ENCODE measurements around the gene PIGN.
"Not testable (repeated sequence)": the region's sequence is repeated elsewhere in the genome, so short reads cannot be mapped to it uniquely, and the experiment has no call there.

Gene PIGN

GRCh38 chr18:62048279-62048678 lies 138.6 kb downstream of the PIGN start:
- DNase-seq, result no peak

DNA sequence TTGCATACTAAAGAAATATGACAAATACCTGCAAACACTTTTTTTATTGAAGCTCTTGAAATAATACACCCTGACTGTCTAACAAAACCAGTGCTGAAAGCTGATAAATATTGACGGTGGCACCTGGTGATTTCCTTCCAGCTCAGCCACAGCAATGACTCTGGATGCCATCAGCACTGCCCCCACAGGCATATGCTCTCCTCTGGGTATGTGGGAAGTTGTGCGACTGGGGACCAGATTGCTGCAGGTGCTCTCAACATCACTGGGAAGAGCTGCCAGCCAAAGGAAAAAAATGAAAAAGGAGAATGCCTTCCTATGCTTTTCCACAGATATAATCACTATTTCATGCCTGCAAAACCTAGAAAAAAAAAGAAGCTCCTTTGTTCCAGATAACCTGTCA lies 141.5 kb downstream of the PIGN start:
- no peak for DNase-seq

DNA sequence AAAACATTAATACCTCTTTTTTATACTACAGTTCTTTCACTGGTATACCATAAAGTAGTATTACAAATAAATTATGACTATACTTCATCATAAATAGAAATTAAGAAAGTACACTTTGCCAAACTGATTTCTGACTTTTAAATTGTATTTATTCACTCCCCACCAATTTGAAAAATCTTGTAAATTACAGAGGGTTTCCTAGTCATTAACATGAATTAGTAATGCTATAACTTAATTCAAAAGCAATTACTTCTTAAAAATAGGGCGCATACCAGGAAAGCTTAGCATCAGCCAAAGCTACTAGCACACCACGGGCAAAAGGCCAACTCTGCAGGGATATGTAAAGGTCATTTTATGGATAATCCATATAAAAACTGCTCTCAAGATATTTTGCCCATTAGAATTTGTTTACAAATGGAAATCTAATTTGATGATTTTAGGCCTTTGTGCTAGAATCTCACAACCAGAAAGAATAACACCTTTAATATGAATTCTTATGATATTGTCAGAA lies 142.3 kb downstream of the PIGN start:
- DNase-seq, result no peak

- DNase-seq, result no peak
These were observed 148.7 kb downstream of the PIGN start for GRCh38 chr18:62037989-62038778.

DNA sequence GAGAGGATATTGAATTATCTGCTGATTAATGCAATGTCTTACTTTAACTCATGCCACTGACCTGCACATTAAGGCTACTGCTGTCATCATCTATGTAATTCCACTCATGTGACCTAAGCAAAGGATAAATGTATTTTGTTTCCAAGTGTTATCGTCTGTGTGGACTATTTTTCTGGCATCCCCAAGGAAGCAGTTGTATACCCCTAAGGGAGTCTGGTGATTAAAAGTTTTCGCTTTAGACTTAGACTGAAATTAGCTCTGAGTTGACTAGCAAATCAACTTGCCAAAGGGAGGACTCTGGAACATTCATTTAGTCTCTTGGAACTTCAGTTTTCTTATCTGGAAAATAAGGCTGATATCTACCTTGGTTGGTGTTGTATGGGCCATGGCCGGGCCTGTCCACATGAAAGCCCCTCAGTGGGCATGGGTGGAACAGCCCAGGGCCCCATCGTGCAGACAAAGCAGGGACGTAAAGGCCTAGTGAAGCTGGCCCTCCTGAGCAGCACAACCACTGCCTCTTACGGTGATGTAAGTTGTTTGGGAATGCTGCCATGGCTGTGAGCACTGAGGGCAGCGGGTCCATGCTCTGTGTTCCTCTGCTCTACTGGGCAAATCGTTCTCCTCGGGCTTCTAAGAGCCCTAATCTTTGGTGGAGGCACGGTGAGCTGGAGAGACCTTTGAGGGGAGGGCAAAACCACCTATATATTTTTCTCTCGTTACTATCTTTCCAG lies 149.7 kb downstream of the PIGN start:
- DNase-seq, result no peak

GRCh38 chr18:62034286-62034685 lies 152.6 kb downstream of the PIGN start:
- not testable (repeated sequence) for DNase-seq

DNA sequence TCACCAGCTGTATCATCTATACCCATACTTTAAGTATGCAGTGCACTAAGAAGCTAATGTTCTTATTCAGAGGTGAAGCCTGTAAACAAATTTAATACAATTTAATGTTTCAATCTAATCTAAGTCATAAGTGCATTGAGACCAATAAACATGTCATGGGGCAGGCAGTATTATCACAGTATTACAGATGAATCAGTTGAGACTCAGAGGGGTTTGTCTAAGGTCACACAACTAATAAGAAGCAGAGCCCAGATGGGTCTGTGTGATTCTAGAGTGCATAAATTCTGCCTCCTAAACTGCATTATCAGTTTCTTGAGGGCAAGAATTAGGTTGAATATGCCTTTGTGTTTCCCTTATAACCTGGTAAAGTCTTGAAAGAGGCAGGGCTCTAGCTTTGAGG lies 153.1 kb downstream of the PIGN start:
- DNase-seq, result no peak

- no peak for DNase-seq
These were observed 153.6 kb downstream of the PIGN start for GRCh38 chr18:62033207-62033606.

DNA sequence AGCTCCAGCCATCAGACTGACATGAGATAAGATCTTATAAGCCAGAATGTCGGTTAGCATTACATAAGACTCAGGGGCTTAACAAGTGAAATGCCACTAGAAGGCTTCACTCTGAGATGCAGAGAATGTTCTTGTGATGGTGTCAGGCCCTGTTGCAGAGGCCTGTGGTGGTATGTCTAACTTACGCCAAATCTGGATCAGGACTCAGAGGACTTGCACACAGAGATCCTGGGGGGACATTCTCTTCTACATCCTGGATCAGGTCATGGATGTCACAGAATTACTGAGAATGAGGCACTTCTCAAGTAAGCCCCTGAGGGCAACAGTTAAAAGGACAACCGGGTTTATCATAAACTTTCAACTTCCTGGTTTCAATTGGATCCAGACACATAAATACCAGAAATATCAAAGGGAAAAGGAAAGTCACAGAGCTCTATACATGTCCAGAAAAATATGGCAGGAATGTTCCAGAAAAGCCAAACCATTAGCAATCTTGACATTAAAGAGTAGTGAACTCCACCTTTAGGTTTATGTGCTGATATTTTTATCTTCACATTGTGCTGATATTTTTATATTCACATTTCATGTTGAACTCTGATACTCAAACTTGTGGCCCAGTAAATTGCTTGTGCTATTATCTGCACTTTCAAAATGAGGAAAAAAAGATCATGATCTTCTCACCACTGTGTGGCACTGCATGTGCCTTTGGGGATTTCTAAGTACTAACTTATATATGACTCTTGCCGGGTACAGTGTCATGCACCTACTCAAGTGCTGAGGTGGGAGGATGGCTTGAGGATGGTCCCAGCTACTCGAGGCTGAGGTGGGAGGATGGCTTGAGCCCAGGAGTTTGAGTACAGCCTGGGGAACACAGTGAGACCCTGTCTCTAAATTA lies 156.5 kb downstream of the PIGN start:
- no peak for DNase-seq

GRCh38 chr18:62028715-62029114 lies 158.1 kb downstream of the PIGN start:
- DNase-seq, result no peak

GRCh38 chr18:62027914-62028520 lies 158.8 kb downstream of the PIGN start:
- no peak for DNase-seq

- DNase-seq, result no peak
These were observed 160.3 kb downstream of the PIGN start for GRCh38 chr18:62026586-62026985.

GRCh38 chr18:62024983-62025382 lies 161.9 kb downstream of the PIGN start:
- no peak for DNase-seq

DNA sequence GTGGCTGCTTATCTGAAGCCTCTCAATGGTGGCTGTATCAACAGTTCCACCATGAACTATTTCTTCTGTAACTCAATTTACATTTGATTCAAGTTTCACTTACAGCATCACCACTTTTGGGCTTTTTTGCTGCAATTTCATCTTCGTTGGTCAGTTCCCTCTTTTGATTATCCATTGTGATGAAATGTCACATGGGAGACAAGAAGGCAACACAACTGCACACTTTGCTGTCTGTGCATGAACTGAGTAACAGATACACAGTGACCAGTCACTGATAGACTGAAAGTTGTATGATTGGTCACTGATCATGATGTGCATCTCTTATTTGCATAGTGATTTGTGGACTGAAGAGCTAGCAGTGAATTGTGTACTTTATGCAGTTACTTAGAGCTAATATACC lies 163.3 kb downstream of the PIGN start:
- no peak for DNase-seq

DNA sequence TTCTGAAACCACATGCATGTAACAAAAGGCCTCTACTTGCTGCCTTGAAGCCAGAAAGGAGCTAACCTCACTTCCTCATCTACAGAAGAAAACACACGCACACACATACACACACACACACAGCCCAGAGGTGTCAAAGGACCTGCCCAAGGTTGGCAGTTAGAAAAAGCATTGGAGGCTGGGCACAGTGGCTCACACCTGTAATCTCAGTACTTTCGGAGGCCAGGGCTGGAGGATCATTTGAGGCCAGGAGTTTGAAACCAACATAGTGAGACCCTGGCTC lies 168.2 kb downstream of the PIGN start:
- no peak for DNase-seq

DNA sequence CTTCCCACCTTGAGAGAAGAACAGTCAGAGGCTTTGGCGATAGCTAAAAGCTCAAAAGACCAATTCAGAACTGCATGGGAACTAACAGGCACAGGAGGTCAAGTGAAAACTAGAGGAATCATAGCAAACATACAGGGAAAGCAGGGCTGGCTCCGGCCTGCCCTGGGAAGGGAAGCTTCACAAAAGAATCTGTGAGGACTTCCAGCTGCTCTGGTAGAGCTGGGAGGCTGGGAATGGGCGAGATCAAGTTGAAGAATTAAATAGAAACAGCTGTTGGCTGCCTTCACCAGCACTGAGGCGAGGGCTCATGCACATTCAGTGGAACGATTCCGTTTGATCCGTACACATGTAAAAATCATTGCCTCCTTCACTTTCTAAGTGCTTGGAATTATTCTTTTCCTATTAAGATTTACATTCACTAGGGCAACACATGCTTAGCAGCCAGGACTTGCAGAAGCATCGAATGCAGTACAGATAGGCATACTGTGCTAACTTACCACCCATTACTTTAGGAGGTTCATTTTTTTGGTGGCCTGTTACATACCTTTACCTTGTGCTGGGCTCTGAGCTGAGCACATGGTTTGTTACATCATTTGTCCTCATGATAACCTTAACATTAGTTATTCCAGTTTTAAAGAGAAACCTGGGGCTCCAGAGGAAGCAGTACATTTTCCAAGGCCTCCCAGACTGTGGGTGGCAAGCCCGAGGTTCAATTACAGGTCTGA lies 168.7 kb downstream of the PIGN start:
- no peak for DNase-seq

GRCh38 chr18:62017618-62018017 lies 169.2 kb downstream of the PIGN start:
- DNase-seq, result no peak

DNA sequence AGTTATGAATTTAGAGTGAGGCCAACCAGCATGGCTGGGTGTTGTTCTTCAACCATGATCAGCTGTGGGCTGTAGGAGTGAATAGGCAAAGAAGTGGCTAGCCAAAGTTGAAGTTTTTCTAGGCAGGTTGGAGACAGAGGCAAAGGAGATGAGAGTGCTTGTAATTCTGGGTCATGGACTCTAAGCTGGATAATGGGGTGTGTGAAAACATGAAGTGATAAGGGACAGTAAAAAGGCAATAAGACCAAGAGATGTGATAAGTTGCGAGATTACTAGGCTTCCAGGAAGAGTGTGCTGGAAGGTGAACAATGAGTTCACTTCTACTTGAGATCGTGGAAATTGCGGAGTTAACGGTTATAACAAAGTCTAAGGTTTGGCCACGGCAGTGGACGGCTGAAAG lies 175.4 kb downstream of the PIGN start:
- no peak for DNase-seq

GRCh38 chr18:62009521-62009920 lies 177.3 kb downstream of the PIGN start:
- no peak for DNase-seq

- DNase-seq, result no peak
These were observed 185.5 kb downstream of the PIGN start for GRCh38 chr18:62001396-62001795.

DNA sequence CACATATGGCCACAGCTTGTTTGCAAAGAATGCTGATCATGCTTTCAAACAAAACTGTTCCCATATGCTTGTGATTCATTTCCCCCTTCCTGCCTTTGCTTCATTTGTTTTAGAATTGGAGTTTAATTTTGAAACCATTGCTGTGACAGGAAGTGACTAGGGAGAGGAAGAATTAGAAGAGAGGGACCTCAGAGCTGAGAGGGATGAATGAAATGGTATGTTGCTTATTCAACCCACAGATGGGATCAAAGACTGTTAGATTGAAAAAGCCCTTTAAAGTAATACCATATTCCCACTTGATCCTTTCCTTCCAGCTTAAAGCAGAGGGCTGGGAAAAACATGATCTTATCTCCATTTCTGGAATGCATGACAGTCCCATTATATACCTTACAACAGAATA lies 187.9 kb downstream of the PIGN start:
- DNase-seq, result peak; percentile 5

- DNase-seq, result no peak
These were observed 188.5 kb downstream of the PIGN start for GRCh38 chr18:61998335-61998734.

All from kidney glomerular epithelial cell (primary cell).